ENCODE measurements around the gene DMD.
A peak's percentile ranks its signal among the peaks of the same experiment; 100 is the strongest.

Gene DMD

GRCh38 chrX:31099536-31100090 lies 2111.7 kb downstream of the DMD start:
- peak; percentile 4 for DNase-seq (ENCODE audit: low read depth)
- TF ChIP-seq MAX (IDR thresholded peaks at IDR 0.05; ENCODE audit: low read depth, low read length) (no peak), MYC (IDR thresholded peaks at IDR 0.05; ENCODE audit: low read depth, low read length) (no peak), CTCF (IDR thresholded peaks at IDR 0.05; ENCODE audit: low read depth, low read length) (no peak), POLR2A (IDR thresholded peaks at IDR 0.05; ENCODE audit: extremely low read depth, insufficient read length) (no peak)
- H3K4me3 ChIP-seq (ENCODE audit: low read depth, low read length), result no peak overlapping the region

- H3K4me3 ChIP-seq (ENCODE audit: low read depth, low read length), result no peak overlapping the region
- TF ChIP-seq CTCF (IDR thresholded peaks at IDR 0.05; ENCODE audit: low read depth, low read length), result no peak
- no peak for DNase-seq (ENCODE audit: low read depth)
These were observed 2113.3 kb downstream of the DMD start for GRCh38 chrX:31098079-31098478.

- DNase-seq (ENCODE audit: low read depth), result no peak
- TF ChIP-seq MAX (IDR thresholded peaks at IDR 0.05; ENCODE audit: low read depth, low read length) (no peak), MYC (IDR thresholded peaks at IDR 0.05; ENCODE audit: low read depth, low read length) (no peak), CTCF (IDR thresholded peaks at IDR 0.05; ENCODE audit: low read depth, low read length) (no peak), POLR2A (IDR thresholded peaks at IDR 0.05; ENCODE audit: extremely low read depth, insufficient read length) (no peak)
- H3K4me3 ChIP-seq (ENCODE audit: low read depth, low read length), result no peak overlapping the region
These were observed 2117.7 kb downstream of the DMD start for GRCh38 chrX:31093639-31093975.

GRCh38 chrX:31092970-31093638 lies 2118.2 kb downstream of the DMD start:
- no peak for TF ChIP-seq CTCF (IDR thresholded peaks at IDR 0.05; ENCODE audit: low read depth, low read length)
- TF ChIP-seq MYC (IDR thresholded peaks at IDR 0.05; ENCODE audit: low read depth, low read length), result no peak
- TF ChIP-seq MAX (IDR thresholded peaks at IDR 0.05; ENCODE audit: low read depth, low read length), result no peak
- TF ChIP-seq POLR2A (IDR thresholded peaks at IDR 0.05; ENCODE audit: extremely low read depth, insufficient read length), result no peak
- DNase-seq (ENCODE audit: low read depth), result no peak
- H3K4me3 ChIP-seq (ENCODE audit: low read depth, low read length), result no peak overlapping the region

GRCh38 chrX:31092476-31092875 lies 2118.9 kb downstream of the DMD start:
- no peak overlapping the region for H3K4me3 ChIP-seq (ENCODE audit: low read depth, low read length)
- no peak for DNase-seq (ENCODE audit: low read depth)
- no peak for TF ChIP-seq MAX (IDR thresholded peaks at IDR 0.05; ENCODE audit: low read depth, low read length)
- no peak for TF ChIP-seq MYC (IDR thresholded peaks at IDR 0.05; ENCODE audit: low read depth, low read length)
- TF ChIP-seq CTCF (IDR thresholded peaks at IDR 0.05; ENCODE audit: low read depth, low read length), result no peak
- TF ChIP-seq POLR2A (IDR thresholded peaks at IDR 0.05; ENCODE audit: extremely low read depth, insufficient read length), result no peak

GRCh38 chrX:31091819-31092218 lies 2119.5 kb downstream of the DMD start:
- no peak overlapping the region for H3K4me3 ChIP-seq (ENCODE audit: low read depth, low read length)
- no peak for DNase-seq (ENCODE audit: low read depth)
- TF ChIP-seq POLR2A (IDR thresholded peaks at IDR 0.05; ENCODE audit: extremely low read depth, insufficient read length) (no peak), CTCF (IDR thresholded peaks at IDR 0.05; ENCODE audit: low read depth, low read length) (no peak), MYC (IDR thresholded peaks at IDR 0.05; ENCODE audit: low read depth, low read length) (no peak), MAX (IDR thresholded peaks at IDR 0.05; ENCODE audit: low read depth, low read length) (no peak)

Measured in NB4 (cell line).